DMS 273 treated with DMSO at 0.1 percent for 48 hours (cell line): ENCODE data around the gene SLC25A48.
A peak's percentile ranks its signal among the peaks of the same experiment; 100 is the strongest.

ENCODE experiments used
- DNase-seq: peaks from one replicate; lab custom pipeline; 2025; lab: John Stamatoyannopoulos, UW

SLC25A48 gene

GRCh38 chr5:135921388-135921787 is 86.9 kb downstream of the SLC25A48 start:
- DNase-seq: no peak

- peak; percentile 14 for DNase-seq
These were observed 95.8 kb downstream of the SLC25A48 start for GRCh38 chr5:135930029-135930948.

GRCh38 chr5:135930949-135931295 is 96.5 kb downstream of the SLC25A48 start:
- no peak for DNase-seq

- no peak for DNase-seq
These were observed 100.5 kb downstream of the SLC25A48 start for GRCh38 chr5:135934939-135935338.

- DNase-seq: no peak
These were observed 102.9 kb downstream of the SLC25A48 start for GRCh38 chr5:135937245-135937911.
